ENCODE results near the gene FOXL1. TPM values are rescaled to one million over a fixed set of nuclear protein-coding genes. Genes with fewer than 3 reads are reported as not detected.
A peak's percentile ranks its signal among the peaks of the same experiment; 100 is the strongest.
"Not testable (repeated sequence)": the region's sequence is repeated elsewhere in the genome, so short reads cannot be mapped to it uniquely, and the experiment has no call there.

Gene FOXL1
- total RNA-seq, 1 experiment from 2014 or later, result 5.0 TPM

DNA sequence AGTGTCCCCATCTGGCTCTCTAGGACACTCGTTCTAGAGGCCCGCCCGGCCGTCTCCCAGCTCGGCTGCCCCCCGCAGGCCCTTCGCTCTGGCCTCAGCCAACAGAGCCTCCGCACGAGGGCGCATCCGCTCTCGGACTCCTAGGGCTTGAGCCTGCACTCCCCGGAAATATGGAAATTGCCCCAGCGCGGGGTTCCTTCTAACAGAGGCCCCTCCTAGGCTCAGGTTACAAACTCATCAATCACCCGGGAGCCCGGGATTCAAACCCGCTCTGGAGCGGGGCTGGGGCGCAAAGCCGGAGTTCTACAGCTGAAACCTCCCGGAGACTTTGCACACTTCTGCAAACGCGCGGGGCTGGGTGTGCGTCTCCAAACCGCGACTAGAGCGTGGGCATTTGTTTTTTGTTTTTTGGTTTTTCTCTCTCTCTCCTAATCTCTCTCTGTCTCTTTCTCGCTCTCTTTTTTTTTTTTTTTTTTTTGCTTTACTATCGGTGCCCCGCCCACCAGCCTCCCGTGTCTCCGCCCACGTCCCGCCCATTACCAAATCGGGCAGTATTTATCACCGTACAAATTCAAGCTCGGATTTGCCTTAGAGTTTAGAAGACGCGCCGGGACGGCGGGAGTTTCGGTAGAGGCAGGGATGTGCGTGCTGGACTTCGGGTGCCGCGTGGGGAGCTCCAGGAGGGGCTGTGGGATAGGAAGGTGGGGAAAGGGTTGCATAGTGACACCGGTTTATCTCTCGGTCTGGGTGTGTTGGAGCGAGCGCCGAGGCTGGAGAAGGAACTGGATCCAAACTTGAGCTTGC, 2.4 kb upstream of the FOXL1 start:
- peak; percentile 96 for DNase-seq (ENCODE audit: low read depth)
- in situ Hi-C loops (cut with HindIII; ENCODE audit: low pct_unique_long_range_greater_than_20kb, low sequenced_read_pairs), result no loop called here

DNA sequence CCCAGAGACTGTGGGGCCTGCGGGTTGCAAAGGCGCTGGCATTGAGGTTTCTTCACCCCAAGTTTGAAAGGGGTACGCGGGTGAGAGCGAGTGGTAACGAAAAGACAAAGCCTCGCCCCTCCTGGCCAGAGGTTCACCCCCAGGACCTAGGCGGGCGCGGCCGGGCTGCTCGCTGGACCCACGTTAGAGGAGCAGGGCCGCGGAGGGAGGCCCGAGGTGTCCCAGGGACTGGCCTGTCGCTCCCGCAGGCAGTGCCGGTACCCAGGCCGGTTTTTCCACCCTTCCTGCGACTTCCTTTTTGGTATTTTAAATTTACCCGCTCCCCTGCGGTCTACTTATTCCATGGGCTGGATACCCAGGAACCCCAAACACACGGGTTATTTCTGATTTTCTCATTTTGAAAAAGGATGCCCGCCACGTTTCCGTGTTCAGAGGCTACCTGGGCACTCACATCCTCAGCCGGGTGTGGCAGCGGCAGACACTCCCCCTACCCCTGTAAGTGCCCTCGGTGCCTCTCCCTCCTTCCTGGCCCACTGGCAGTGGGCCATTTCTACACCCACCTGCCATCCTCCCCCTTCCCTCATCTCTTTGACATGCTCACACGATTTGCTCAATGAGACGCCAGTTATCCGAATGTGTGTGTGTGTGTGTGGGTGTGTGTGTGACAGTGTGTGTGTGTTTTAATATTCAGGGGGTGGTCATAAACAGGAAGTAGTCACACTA, 1.6 kb upstream of the FOXL1 start:
- in situ Hi-C loops (cut with HindIII; ENCODE audit: low pct_unique_long_range_greater_than_20kb, low sequenced_read_pairs), result no loop called here
- DNase-seq (ENCODE audit: low read depth), result peak; percentile 77

DNA sequence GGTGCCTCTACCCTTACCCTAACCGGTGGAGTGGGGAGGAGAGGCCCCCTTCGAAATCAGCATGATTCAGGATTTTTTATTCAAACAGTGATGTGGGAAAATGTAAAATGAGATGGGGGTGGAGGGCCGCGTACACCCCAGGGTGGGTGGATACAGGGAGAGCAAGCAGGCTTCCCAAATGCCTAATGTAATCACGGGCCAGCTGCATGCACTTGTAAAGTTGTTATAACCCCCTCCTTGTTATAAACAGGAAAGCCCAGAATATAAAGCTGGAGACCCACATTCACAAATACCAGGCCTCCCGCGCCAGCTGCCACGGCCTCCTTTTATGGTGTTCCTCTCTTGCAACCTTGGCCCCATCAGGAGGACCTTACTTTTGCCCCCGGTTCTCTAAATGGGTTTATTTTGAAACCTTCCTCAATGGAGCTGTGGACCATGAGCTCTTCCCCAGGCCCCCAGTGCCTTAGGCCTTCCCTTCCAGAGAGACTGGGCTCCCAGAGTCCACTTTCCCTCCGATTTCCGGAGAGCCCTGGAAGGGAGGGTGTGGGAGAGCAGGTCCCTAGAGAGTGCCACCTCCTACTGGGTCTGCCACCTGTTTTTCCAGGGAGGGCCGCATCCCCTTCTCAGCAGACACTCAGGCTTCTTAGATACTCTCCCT, 906 bp upstream of the FOXL1 start:
- no peak for DNase-seq (ENCODE audit: low read depth)
- in situ Hi-C loops (cut with HindIII; ENCODE audit: low pct_unique_long_range_greater_than_20kb, low sequenced_read_pairs), result no loop called here

DNA sequence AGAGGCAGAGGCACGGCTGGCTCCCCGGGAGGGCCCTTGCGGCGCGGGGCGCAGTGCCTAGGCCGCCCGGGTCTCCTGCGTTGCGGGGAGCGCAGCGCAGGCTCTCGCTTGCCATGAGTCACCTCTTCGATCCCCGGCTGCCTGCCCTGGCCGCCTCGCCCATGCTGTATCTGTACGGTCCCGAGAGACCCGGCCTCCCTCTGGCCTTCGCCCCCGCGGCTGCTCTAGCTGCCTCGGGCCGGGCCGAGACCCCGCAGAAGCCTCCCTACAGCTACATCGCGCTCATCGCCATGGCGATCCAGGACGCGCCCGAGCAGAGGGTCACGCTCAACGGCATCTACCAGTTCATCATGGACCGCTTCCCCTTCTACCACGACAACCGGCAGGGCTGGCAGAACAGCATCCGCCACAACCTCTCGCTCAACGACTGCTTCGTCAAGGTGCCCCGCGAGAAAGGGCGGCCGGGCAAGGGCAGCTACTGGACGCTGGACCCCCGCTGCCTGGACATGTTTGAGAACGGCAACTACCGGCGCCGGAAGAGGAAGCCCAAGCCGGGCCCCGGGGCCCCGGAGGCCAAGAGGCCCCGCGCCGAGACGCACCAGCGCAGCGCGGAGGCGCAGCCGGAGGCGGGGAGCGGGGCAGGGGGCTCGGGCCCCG, 390 bp downstream of the FOXL1 start:
- in situ Hi-C loops (cut with HindIII; ENCODE audit: low pct_unique_long_range_greater_than_20kb, low sequenced_read_pairs), result no loop called here
- no peak for DNase-seq (ENCODE audit: low read depth)

DNA sequence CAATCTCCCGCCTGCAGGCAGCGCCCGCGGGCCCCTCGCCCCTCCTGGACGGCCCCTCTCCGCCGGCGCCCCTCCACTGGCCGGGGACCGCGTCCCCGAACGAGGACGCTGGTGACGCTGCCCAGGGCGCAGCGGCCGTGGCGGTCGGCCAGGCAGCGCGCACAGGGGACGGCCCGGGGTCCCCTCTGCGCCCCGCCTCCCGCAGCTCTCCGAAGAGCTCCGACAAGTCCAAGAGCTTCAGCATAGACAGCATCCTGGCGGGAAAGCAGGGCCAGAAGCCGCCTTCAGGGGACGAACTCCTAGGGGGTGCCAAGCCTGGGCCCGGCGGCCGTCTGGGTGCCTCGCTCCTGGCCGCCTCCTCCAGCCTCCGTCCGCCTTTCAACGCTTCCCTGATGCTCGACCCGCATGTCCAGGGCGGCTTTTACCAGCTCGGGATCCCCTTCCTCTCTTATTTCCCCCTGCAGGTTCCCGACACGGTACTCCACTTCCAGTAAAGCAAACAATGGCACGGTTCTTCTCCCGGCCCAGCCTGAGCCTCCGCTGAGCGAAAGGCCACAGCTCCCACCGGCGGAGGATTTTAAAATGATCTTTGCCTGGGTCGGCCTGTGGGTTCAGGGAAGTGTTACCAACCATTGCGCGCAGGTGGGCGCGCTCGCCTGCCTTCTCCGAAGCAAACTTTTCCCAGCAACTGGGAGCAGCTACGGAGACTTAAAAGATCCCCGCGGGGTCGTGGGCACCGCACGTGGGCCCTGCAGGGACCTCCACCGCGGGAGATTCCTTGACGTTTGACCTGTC, 1.1 kb downstream of the FOXL1 start:
- in situ Hi-C loops (cut with HindIII; ENCODE audit: low pct_unique_long_range_greater_than_20kb, low sequenced_read_pairs), result no loop called here
- no peak for DNase-seq (ENCODE audit: low read depth)

DNA sequence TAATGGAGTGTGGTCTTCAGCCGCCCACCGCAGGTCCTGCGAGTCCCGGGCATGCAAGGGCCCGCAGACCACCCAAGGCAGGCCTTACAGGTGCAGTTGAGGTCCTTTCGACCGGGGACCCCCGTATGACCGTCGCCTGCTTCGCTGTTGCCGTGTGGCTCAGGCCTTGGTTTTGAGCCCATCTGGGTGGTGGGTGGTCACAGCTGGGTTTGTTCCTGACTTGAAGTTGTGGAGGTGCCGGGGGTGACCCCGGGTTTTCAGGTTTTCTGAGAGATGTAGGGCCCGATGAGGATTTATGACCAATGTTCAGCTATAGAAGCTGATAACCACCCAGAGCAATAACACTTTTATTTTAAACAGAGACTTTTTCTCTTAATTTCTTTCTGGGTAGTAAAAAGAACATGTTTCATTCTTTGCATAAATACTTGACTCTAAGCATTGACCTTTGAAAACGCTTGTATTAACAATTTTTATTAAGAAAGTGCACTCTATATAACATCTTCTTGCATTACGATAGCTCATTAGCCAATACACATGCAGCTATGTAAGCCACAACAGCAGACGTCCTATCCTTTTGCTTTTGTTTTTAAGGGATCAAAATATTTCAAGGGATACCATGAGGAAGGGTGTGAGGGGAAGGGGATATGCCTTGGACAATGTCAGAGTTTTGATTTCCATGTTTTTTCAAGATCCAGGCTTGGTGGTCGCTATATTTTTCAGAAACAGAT, 1.9 kb downstream of the FOXL1 start:
- in situ Hi-C loops (cut with HindIII; ENCODE audit: low pct_unique_long_range_greater_than_20kb, low sequenced_read_pairs), result no loop called here

DNA sequence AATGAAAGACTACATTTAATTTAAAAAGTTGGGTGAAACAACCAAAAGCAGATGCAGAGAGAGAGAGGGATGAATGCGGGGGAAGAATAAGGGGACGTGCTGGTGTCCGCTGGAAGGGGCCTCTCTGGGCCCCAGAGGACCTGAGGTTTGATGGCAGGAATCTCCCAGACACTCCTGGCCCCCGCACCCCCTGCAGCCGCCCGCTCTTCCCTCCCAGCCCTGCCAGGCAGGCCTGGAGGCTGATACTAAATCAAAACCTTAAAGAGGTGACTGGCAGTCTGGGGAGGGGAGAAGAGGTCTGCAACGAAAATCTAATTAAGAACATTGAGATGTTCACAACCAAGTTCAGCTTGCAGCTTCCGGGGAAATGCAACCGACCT, 2.4 kb downstream of the FOXL1 start:
- no peak for DNase-seq (ENCODE audit: low read depth)
- in situ Hi-C loops (cut with HindIII; ENCODE audit: low pct_unique_long_range_greater_than_20kb, low sequenced_read_pairs), result no loop called here

More for the DNA sequence above, 1.9 kb downstream of the FOXL1 start:
- DNase-seq (ENCODE audit: low read depth), result no peak

DNA sequence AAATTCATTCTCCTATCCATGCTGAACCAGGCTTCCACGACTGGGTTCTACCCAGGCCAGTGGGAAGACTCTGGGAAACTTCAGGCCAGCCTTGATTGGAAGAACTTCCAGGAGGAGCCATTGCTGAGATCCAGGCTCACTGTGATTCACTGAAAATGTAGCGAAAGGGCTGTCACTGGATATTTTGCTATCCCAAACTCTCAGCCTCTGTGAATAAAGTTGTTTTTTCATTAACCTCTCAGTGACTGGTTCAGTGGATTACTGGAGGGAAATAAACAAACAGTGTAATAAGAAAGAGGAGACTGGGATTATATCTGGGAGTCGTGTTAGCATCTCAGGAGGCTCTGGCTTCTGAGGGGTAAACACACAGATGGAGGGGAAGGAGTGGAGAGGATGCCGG, 3.1 kb downstream of the FOXL1 start:
- in situ Hi-C loops (cut with HindIII; ENCODE audit: low pct_unique_long_range_greater_than_20kb, low sequenced_read_pairs), result no loop called here
- DNase-seq (ENCODE audit: low read depth), result no peak

DNA sequence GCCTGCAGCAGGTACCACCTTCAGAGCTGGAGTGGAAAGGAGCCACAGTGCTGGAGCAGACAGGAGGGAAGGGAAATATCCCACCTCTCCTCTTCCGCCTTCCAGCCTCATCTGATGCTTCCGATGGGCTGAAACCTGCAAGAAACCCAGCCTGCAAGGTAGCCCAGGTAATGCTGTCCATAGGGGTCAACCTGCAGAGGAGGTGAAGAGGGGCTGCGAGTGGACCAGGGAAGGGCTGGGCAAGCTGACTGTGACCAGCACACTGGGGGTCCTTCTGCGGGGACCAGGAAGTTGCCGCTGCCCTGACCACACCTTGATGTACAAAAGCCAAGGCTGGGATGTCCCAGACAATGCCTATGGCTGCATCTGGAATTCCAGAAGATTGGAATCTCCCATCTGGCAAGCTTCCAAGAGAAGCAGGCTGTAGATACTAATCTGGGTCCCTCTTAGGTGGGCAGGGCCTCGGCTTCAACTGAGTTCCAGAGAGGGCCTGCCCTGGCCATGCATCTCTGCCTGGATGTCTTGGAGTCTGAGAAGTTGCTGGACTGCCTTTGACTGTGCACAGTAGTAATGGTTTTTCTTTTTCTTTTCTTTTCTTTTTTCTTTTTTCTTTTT, 5.8 kb downstream of the FOXL1 start:
- DNase-seq (ENCODE audit: low read depth), result peak; percentile 50
- in situ Hi-C loops (cut with HindIII; ENCODE audit: low pct_unique_long_range_greater_than_20kb, low sequenced_read_pairs), result no loop called here

DNA sequence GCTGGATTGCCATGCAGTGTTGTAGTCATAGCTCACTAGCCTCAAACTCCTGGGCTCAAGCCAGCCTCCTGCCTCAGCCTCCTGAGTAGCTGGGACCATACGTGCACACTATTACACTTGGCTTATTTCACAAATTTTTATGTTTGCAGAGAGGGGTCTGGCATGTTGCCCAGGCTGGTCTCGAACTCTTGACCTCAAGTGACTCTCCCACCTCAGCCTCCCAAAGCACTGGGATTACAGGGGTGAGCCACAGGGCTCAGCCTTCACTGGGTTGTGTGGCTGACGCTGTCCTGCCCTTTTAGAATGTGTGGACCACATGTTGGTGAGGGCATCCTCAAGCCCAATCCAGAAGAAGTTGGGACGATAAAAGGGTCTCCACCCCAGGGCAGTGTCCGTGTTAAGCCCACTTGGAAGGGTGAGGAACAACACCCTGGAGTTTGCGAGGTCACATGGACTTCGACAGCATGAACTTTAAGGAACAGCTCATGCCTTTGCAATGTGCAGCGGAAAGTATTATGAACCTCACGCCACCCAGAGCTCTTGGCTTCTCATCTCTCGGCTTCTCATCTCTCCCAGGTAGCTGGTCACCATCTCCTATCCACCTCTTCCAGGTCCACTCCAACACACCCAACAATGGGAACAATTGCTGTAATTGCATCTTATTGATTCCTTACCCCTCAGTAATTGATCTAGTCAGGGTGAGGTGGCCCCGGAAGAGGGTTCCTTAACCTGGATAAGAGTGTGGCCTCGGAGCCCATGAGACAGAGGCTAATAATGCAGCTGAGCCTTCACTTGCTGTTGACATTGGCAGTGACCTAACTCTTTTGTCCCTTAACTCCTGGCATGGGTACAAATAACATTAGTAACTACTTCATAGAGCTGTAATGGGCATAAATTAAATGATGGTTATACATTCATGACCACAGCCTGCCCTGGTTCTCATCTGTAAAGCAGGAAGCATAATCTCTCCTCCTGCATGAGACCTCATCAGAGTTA, 6.7 kb downstream of the FOXL1 start:
- peak; percentile 69 for DNase-seq (ENCODE audit: low read depth)
- in situ Hi-C loops (cut with HindIII; ENCODE audit: low pct_unique_long_range_greater_than_20kb, low sequenced_read_pairs), result no loop called here

DNA sequence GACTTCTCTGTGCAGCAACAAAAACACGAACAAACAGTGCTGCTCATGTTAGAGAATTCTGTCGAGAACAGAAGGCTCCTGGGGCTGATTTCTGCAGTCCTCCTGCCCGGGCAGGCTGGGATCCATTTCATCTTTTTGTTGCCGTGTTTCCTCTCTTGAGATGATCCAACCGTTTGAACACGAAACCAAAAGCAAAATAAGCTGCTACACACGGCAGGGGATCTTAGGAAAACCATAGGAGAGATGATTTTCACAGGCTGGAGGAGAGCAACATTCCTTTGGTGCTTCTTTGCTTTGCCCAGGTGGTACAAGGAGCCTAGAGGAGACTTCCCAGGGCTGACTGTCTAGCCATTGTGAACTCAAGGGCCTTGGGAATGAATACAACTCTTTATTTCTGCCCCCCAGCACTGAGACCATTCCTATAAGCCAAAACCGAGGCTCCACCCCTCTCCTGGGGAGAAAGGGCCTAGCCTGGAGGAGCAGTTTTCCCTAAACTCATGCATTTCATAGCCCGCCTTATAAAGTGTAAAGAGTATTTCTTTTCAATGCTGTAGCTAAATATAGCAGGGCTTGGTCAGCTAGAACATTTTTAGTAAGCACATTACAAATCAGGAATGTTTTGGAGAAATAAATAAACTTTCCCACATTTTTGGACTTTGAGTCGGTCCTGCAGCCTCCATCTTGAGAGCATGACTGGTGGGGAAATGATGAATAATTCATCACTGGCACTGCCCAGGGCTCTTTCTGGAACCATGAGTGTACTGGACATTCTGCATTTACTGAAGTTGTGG, 7.7 kb downstream of the FOXL1 start:
- in situ Hi-C loops (cut with HindIII; ENCODE audit: low pct_unique_long_range_greater_than_20kb, low sequenced_read_pairs), result no loop called here
- no peak for DNase-seq (ENCODE audit: low read depth)

DNA sequence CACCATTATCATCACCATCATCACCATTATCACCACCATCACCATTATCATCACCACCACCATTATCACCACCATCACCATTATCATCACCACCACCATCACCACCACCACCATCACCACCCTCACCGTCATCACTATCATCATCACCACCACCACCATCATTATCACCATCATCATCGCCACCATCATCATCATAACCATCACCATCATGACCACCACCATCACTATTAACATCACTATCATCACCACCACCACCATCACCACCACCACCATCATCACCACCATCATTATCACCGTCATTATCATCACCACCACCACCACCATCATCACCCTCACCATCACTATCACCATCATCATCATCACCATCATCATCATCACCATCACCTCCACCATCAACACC, 9.1 kb downstream of the FOXL1 start:
- in situ Hi-C loops (cut with HindIII; ENCODE audit: low pct_unique_long_range_greater_than_20kb, low sequenced_read_pairs), result no loop called here
- DNase-seq (ENCODE audit: low read depth), result no peak

DNA sequence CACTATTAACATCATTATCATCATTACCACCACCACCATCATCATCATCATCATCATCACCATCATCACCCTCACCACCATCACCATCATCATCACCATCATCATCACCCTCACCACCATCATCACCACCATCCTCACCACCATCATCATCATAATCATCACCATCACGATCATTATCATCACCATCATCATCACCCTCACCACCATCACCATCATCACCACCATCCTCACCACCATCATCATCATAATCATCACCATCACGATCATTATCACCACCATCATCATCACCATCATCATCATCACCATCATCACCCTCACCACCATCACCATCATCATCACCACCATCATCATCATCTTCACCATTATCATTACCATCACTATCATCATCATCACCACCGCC, 9.6 kb downstream of the FOXL1 start:
- in situ Hi-C loops (cut with HindIII; ENCODE audit: low pct_unique_long_range_greater_than_20kb, low sequenced_read_pairs); DNase-seq (ENCODE audit: low read depth): not testable (repeated sequence)

DNA sequence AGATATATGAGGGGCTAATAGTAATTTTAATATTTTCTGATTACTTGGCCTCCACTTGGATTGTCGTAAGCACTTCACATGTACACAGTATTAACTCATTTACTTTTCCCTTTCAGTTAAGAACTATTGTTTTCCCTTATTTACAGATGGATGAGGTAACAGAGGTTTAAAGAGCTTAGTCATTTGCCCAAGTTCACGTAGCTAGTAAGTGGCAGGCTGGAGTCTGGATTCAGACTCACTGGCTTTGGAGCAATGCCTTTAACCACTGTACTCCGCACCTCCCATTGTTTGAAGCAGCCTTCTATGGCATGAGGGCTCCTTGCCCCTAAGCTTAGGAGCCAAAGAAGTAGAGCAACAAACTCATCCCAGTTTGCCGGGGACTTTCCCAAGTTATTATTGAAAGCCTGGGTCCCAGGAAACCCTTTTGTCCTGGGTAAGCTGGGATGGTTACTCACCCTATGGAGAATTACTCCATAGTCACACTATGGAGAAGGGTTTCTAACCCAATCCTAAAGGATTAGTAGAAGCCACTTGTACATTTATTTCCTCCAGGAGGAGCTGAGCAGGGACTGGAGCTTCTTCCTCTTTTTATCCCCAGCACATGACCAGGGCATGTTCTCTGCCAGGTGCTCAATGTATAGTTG, 12.3 kb downstream of the FOXL1 start:
- in situ Hi-C loops (cut with HindIII; ENCODE audit: low pct_unique_long_range_greater_than_20kb, low sequenced_read_pairs), result no loop called here
- DNase-seq (ENCODE audit: low read depth), result peak; percentile 39

DNA sequence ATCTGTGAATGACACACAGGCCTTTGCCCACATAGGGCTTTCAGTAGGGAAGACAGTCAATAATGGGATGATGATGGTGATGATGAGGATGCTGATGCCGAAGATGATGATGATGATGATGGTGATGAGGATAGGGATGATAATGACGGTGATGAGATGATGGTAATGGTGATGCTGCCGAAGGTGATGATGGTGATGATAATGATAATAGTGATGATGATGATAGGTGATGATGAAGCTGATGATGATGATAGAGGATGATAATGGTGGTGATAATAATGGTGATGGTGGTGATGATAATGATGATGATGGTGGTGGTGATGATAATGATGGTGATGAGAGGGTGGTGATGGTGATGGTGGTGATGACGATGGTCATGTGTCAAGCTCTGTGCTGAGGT, 12.9 kb downstream of the FOXL1 start:
- in situ Hi-C loops (cut with HindIII; ENCODE audit: low pct_unique_long_range_greater_than_20kb, low sequenced_read_pairs), result no loop called here
- DNase-seq (ENCODE audit: low read depth), result no peak
